Right lobe of liver (tissue), 4 donors: ENCODE measurements around the gene SIX5.

Source experiments
- POLR2A ChIP-seq: fragments of 450-650 bp; IDR thresholded peaks from one replicate; pipeline ENCODE4 v1.6.1; 2017; ENCODE audit warnings: antibody characterized with exemption, mild to moderate bottlenecking
- TF ChIP-seq, protein P1 (sequence below), 4 donors: fragments of 200-600 bp in 3 of 4; fragments of 450-650 bp in 1 of 4; IDR thresholded peaks; one replicate each; pipeline versions ENCODE4 v1.5.1 to v1.8.0; 2016 to 2022; ENCODE audit warnings: antibody characterized with exemption in 4 of 4, mild to moderate bottlenecking in 2 of 4
- donor health status: DM: no; HTN: no; CAD: no.
- donor health status: DM: no; HTN: no; CAD: no.
- donor health status: DM: no; HTN: yes; CAD: no.

DNA sequence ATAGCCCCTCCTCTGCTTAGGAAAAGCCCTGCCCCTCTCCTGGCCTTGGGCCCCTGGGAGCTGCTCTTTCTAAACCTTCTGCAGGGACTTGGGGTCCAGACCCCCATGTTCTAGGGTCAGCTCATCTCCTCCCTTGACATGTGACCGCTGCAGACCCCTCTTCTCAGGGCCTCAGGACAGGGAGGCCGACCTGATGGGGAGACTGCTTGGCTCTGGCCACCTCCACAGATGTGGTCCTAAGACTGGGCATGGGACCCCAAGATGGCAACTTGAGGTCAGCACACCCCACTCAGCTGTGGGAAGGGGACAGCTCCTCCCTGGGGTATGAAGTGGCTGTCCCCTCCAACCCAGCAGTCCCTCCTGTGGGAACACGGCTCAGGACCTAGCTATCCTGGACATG lies 3.9 kb upstream of the SIX5 start:
- TF ChIP-seq, protein P1, sequence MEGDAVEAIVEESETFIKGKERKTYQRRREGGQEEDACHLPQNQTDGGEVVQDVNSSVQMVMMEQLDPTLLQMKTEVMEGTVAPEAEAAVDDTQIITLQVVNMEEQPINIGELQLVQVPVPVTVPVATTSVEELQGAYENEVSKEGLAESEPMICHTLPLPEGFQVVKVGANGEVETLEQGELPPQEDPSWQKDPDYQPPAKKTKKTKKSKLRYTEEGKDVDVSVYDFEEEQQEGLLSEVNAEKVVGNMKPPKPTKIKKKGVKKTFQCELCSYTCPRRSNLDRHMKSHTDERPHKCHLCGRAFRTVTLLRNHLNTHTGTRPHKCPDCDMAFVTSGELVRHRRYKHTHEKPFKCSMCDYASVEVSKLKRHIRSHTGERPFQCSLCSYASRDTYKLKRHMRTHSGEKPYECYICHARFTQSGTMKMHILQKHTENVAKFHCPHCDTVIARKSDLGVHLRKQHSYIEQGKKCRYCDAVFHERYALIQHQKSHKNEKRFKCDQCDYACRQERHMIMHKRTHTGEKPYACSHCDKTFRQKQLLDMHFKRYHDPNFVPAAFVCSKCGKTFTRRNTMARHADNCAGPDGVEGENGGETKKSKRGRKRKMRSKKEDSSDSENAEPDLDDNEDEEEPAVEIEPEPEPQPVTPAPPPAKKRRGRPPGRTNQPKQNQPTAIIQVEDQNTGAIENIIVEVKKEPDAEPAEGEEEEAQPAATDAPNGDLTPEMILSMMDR (IDR thresholded peaks at IDR 0.05), result no peak
- TF ChIP-seq POLR2A, result no peak
